ENCODE results near the gene GPR180.

Gene GPR180

GRCh38 chr13:94579063-94579462 is 22.6 kb upstream of the GPR180 start:
- TF ChIP-seq, protein P1, sequence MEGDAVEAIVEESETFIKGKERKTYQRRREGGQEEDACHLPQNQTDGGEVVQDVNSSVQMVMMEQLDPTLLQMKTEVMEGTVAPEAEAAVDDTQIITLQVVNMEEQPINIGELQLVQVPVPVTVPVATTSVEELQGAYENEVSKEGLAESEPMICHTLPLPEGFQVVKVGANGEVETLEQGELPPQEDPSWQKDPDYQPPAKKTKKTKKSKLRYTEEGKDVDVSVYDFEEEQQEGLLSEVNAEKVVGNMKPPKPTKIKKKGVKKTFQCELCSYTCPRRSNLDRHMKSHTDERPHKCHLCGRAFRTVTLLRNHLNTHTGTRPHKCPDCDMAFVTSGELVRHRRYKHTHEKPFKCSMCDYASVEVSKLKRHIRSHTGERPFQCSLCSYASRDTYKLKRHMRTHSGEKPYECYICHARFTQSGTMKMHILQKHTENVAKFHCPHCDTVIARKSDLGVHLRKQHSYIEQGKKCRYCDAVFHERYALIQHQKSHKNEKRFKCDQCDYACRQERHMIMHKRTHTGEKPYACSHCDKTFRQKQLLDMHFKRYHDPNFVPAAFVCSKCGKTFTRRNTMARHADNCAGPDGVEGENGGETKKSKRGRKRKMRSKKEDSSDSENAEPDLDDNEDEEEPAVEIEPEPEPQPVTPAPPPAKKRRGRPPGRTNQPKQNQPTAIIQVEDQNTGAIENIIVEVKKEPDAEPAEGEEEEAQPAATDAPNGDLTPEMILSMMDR (IDR thresholded peaks at IDR 0.05; ENCODE audit: borderline replicate concordance, insufficient read depth, low read depth, low read length): no peak
- no peak overlapping the region for H3K4me3 ChIP-seq (ENCODE audit: low read depth, low read length)

- H3K4me3 ChIP-seq (ENCODE audit: low read depth, low read length): no peak overlapping the region
- TF ChIP-seq, protein P1 (IDR thresholded peaks at IDR 0.05; ENCODE audit: borderline replicate concordance, insufficient read depth, low read depth, low read length): no peak
Measured at GRCh38 chr13:94583926-94584325, 17.7 kb upstream of the GPR180 start.

- no peak overlapping the region for H3K4me3 ChIP-seq (ENCODE audit: low read depth, low read length)
- TF ChIP-seq, protein P1 (IDR thresholded peaks at IDR 0.05; ENCODE audit: borderline replicate concordance, insufficient read depth, low read depth, low read length): no peak
Measured at GRCh38 chr13:94585543-94586101, 16.0 kb upstream of the GPR180 start.

GRCh38 chr13:94586371-94586770 is 15.3 kb upstream of the GPR180 start:
- H3K4me3 ChIP-seq (ENCODE audit: low read depth, low read length): no peak overlapping the region
- TF ChIP-seq, protein P1 (IDR thresholded peaks at IDR 0.05; ENCODE audit: borderline replicate concordance, insufficient read depth, low read depth, low read length): no peak

- no peak overlapping the region for H3K4me3 ChIP-seq (ENCODE audit: low read depth, low read length)
- TF ChIP-seq, protein P1 (IDR thresholded peaks at IDR 0.05; ENCODE audit: borderline replicate concordance, insufficient read depth, low read depth, low read length): no peak
Measured at GRCh38 chr13:94588541-94588940, 13.1 kb upstream of the GPR180 start.

DNA sequence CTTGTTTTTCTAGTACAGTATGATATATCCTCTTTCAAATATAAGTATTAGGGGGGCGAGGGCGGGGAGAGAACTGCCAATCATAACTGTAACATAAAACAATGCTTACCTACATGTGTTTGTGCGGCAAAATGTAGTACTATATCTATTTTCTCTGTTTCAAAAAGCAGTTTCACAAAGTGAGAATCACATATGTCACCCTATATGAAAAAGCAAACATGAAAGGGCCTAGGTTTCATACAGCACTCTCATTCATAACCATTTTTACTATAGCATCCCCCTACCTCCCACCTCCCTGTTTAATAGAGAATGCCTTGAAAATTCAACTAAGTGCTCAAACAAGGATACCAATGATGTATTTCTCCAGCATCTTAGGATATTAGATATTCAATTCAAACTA is 10.9 kb upstream of the GPR180 start:
- H3K4me3 ChIP-seq (ENCODE audit: low read depth, low read length): no peak overlapping the region
- TF ChIP-seq, protein P1 (IDR thresholded peaks at IDR 0.05; ENCODE audit: borderline replicate concordance, insufficient read depth, low read depth, low read length): no peak

Measured in GM12875 (cell line).